HUES64 (cell line): ENCODE data around the gene EIF2S3.

Experiments used
- H3K27ac ChIP-seq: 2 replicates; pipeline ENCODE4 v1.7.0; 2013; ENCODE audit warnings: low read depth, low read length, inconsistent platforms
- H3K27me3 ChIP-seq: 2 replicates; pipeline ENCODE4 v1.6.1; 2013; ENCODE audit warnings: mild to moderate bottlenecking, low read length; ENCODE audit not compliant: insufficient read depth
- H3K36me3 ChIP-seq: 2 replicates; pipeline ENCODE4 v1.6.1; 2013; ENCODE audit warnings: mild to moderate bottlenecking, low read length; ENCODE audit not compliant: insufficient read depth
- H3K4me1 ChIP-seq: 2 replicates; pipeline ENCODE4 v1.6.1; 2013; ENCODE audit warnings: mild to moderate bottlenecking, low read length, moderate library complexity; ENCODE audit not compliant: insufficient read depth
- H3K4me3 ChIP-seq: 2 replicates; pipeline ENCODE4 v1.5.1; 2013; ENCODE audit warnings: mild to moderate bottlenecking, low read length, moderate library complexity
- H3K9ac ChIP-seq: 2 replicates; pipeline ENCODE4 v1.6.1; 2013; ENCODE audit warnings: mild to moderate bottlenecking, low read depth, low read length
- H3K9me3 ChIP-seq: 2 replicates; pipeline ENCODE4 v1.6.1; 2013; ENCODE audit warnings: low read depth, low read length; ENCODE audit not compliant: insufficient read depth
- WGBS: fragments of 150-250, 120-280 bp; methylation state at CpG from one replicate; pipeline ENCODE4 v1.1.7; 2013; ENCODE audit warnings: missing lambda C conversion rate; 5-methylcytosine and 5-hydroxymethylcytosine counted together

The EIF2S3 gene

GRCh38 chrX:24093746-24094145 is 39.0 kb downstream of the EIF2S3 start:
- H3K27ac ChIP-seq, result no peak overlapping the region
- H3K4me3 ChIP-seq, result no peak overlapping the region
- 90% methylated on average over 9 of the region's 12 CpGs for WGBS
- no peaks in the 10 kb centered on the region for H3K9me3 ChIP-seq
- no peak overlapping the region for H3K9ac ChIP-seq
- peaks cover 8% of the 10 kb centered on the region for H3K4me1 ChIP-seq
- H3K27me3 ChIP-seq, result no peaks in the 10 kb centered on the region
- no peaks in the 10 kb centered on the region for H3K36me3 ChIP-seq

- Histone ChIP-seq H3K36me3 (no peaks in the 10 kb centered on the region), H3K4me3 (no peak overlapping the region), H3K4me1 (no peaks in the 10 kb centered on the region), H3K27ac (no peak overlapping the region), H3K9me3 (no peaks in the 10 kb centered on the region), H3K9ac (no peak overlapping the region), H3K27me3 (no peaks in the 10 kb centered on the region)
- no CpG with 5 or more reads among the region's 1 CpG for WGBS
These were observed 43.0 kb downstream of the EIF2S3 start for GRCh38 chrX:24097741-24098260.

- Histone ChIP-seq H3K4me3 (no peak overlapping the region), H3K36me3 (no peaks in the 10 kb centered on the region), H3K9me3 (no peaks in the 10 kb centered on the region), H3K27me3 (no peaks in the 10 kb centered on the region), H3K27ac (no peak overlapping the region), H3K4me1 (no peaks in the 10 kb centered on the region), H3K9ac (no peak overlapping the region)
- no CpG with 5 or more reads among the region's 1 CpG for WGBS
These were observed 44.2 kb downstream of the EIF2S3 start for GRCh38 chrX:24098932-24099331.

DNA sequence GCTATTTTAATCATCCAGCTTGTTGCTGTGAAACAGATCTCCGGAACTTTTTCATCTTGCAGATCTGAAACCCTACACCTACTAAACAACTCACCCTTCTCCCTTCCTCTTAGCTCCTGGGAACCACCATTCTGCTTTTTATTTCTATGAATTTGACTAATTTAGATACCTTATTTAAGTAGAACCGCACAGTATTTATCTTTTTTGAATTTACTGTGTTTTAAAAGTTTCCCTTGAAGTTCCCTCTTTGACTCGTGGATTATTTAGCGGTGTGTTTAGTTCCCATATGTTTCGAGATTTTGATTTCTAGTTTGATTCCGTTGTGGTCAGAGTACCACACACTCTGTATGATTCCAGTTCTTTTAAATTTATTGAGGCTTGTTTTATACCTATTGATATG is 44.6 kb downstream of the EIF2S3 start:
- no peaks in the 10 kb centered on the region for H3K36me3 ChIP-seq
- no peak overlapping the region for H3K27ac ChIP-seq
- no peaks in the 10 kb centered on the region for H3K4me1 ChIP-seq
- H3K4me3 ChIP-seq, result no peak overlapping the region
- WGBS, result 94% methylated on average over 5 of the region's 6 CpGs
- no peak overlapping the region for H3K9ac ChIP-seq
- no peaks in the 10 kb centered on the region for H3K27me3 ChIP-seq
- H3K9me3 ChIP-seq, result no peaks in the 10 kb centered on the region

- H3K4me3 ChIP-seq, result no peak overlapping the region
- no peaks in the 10 kb centered on the region for H3K9me3 ChIP-seq
- 93% methylated on average over 2 of the region's 2 CpGs for WGBS
- no peaks in the 10 kb centered on the region for H3K27me3 ChIP-seq
- no peak overlapping the region for H3K9ac ChIP-seq
- H3K27ac ChIP-seq, result no peak overlapping the region
- H3K36me3 ChIP-seq, result no peaks in the 10 kb centered on the region
- no peaks in the 10 kb centered on the region for H3K4me1 ChIP-seq
These were observed 46.0 kb downstream of the EIF2S3 start for GRCh38 chrX:24100713-24101112.

GRCh38 chrX:24110069-24110468 is 55.3 kb downstream of the EIF2S3 start:
- 100% methylated on average over 1 of the region's 2 CpGs for WGBS
- H3K4me1 ChIP-seq, result no peaks in the 10 kb centered on the region
- no peaks in the 10 kb centered on the region for H3K36me3 ChIP-seq
- H3K27ac ChIP-seq, result no peak overlapping the region
- no peak overlapping the region for H3K9ac ChIP-seq
- no peak overlapping the region for H3K4me3 ChIP-seq
- H3K9me3 ChIP-seq, result no peaks in the 10 kb centered on the region
- no peaks in the 10 kb centered on the region for H3K27me3 ChIP-seq

GRCh38 chrX:24113181-24113580 is 58.4 kb downstream of the EIF2S3 start:
- no peaks in the 10 kb centered on the region for H3K36me3 ChIP-seq
- WGBS, result 83% methylated on average over 2 of the region's 2 CpGs

GRCh38 chrX:24117258-24117657 is 62.5 kb downstream of the EIF2S3 start:
- Histone ChIP-seq H3K36me3 (no peaks in the 10 kb centered on the region), H3K9ac (no peak overlapping the region), H3K27me3 (no peaks in the 10 kb centered on the region), H3K4me1 (no peaks in the 10 kb centered on the region), H3K9me3 (no peaks in the 10 kb centered on the region), H3K27ac (no peak overlapping the region), H3K4me3 (no peak overlapping the region)
- WGBS, result 92% methylated on average over 3 of the region's 3 CpGs

More at GRCh38 chrX:24113181-24113580, 58.4 kb downstream of the EIF2S3 start:
- H3K9ac ChIP-seq, result no peak overlapping the region
- no peak overlapping the region for H3K27ac ChIP-seq
- no peaks in the 10 kb centered on the region for H3K27me3 ChIP-seq
- no peaks in the 10 kb centered on the region for H3K4me1 ChIP-seq
- no peak overlapping the region for H3K4me3 ChIP-seq
- no peaks in the 10 kb centered on the region for H3K9me3 ChIP-seq

DNA sequence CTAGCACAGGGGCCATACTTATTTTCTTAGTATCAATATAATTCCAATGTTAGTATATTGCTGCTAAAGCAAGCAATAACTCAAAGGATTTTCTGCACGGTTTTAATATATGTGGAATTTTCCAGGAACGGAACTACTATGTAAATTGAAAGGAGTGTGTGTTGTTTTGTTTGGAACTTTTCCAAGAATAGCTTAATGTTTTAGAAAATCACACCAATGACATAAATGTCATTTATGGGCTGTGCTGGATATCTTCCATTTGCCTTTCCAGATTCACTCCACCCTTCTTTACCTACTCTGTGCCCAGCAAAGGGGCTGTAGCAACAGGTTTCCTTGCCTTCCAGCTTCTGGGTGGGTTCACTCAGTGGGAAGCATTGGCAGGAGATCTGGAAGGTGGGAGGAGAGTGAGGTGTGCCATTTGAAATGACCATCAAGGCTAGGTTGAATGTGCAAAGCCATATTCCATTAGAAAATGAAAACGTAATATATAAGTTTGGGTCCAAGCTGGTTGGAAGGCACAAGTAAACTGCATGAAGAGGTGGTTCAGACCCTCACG is 69.6 kb downstream of the EIF2S3 start:
- Histone ChIP-seq H3K4me3 (no peak overlapping the region), H3K4me1 (no peaks in the 10 kb centered on the region), H3K9me3 (no peaks in the 10 kb centered on the region), H3K9ac (no peak overlapping the region), H3K27me3 (no peaks in the 10 kb centered on the region), H3K36me3 (no peaks in the 10 kb centered on the region), H3K27ac (no peak overlapping the region)
- 94% methylated on average over 4 of the region's 4 CpGs for WGBS

GRCh38 chrX:24125028-24125612 is 70.4 kb downstream of the EIF2S3 start:
- no peaks in the 10 kb centered on the region for H3K9me3 ChIP-seq
- H3K4me3 ChIP-seq, result no peak overlapping the region
- no peak overlapping the region for H3K9ac ChIP-seq
- no peaks in the 10 kb centered on the region for H3K27me3 ChIP-seq
- H3K4me1 ChIP-seq, result no peaks in the 10 kb centered on the region
- 83% methylated on average over 8 of the region's 8 CpGs for WGBS
- no peaks in the 10 kb centered on the region for H3K36me3 ChIP-seq
- no peak overlapping the region for H3K27ac ChIP-seq
